Gastrocnemius medialis (tissue), 4 donors: ENCODE results near the gene LPAR3. TPM values are rescaled to one million over a fixed set of nuclear protein-coding genes. Genes with fewer than 3 reads are reported as not detected.

Experiments used
- ATAC-seq, 2 donors: fragments of 150-250 bp; one replicate each; pipeline ENCODE4 v1.9.1; 2016
- DNase-seq, 2 donors: peaks; one replicate each; pipeline ENCODE4 v3.0.0-alpha.2; 2019
- H3K27ac ChIP-seq, 4 donors: fragments of 200-600 bp; sonication (generic); 1 replicate in 1 of 4; 2 replicates in 3 of 4; pipeline ENCODE4 v1.5.1; 2016 to 2018; ENCODE audit warnings: mild to moderate bottlenecking in 2 of 4, moderate library complexity in 1 of 4
- H3K27me3 ChIP-seq, 3 donors: fragments of 200-600 bp; sonication (generic) in 2 of 3; 1 replicate in 1 of 3; 2 replicates in 2 of 3; pipeline versions ENCODE4 v1.5.1 to v1.6.0; 2016 to 2019; ENCODE audit warnings: mild to moderate bottlenecking in 1 of 3, moderate library complexity in 1 of 3
- H3K36me3 ChIP-seq, 2 donors: fragments of 200-600 bp; sonication (generic) in 1 of 2; one replicate each; pipeline ENCODE4 v1.5.1; 2017 to 2018
- H3K4me1 ChIP-seq, 2 donors: fragments of 200-600 bp; sonication (generic) in 1 of 2; one replicate each; pipeline ENCODE4 v1.5.1; 2016 to 2017; ENCODE audit warnings: mild to moderate bottlenecking in 2 of 2
- H3K4me3 ChIP-seq, 4 donors: fragments of 200-600 bp; sonication (generic) in 3 of 4; 1 replicate in 1 of 4; 2 replicates in 3 of 4; pipeline ENCODE4 v1.5.1; 2016 to 2019; ENCODE audit warnings: mild to moderate bottlenecking in 2 of 4
- H3K9me3 ChIP-seq, 3 donors: fragments of 200-600 bp; sonication (generic) in 2 of 3; 1 replicate in 1 of 3; 2 replicates in 2 of 3; pipeline ENCODE4 v1.5.1; 2016 to 2019
- CTCF ChIP-seq, 5 experiments: fragments of 450-650 bp in 3 of 5; fragments of 200-600 bp in 2 of 5; sonication (generic) in 2 of 5; IDR thresholded peaks in 4 of 5; conservative IDR thresholded peaks in 1 of 5; 1 replicate in 4 of 5; 2 replicates in 1 of 5; pipeline ENCODE4 v1.5.1; 2016 to 2019; ENCODE audit warnings: antibody characterized with exemption in 5 of 5, mild to moderate bottlenecking in 3 of 5, moderate library complexity in 3 of 5
- POLR2A ChIP-seq, 2 donors: fragments of 450-650 bp; IDR thresholded peaks; one replicate each; pipeline ENCODE4 v1.6.1; 2017; ENCODE audit warnings: antibody characterized with exemption in 2 of 2, mild to moderate bottlenecking in 2 of 2, moderate library complexity in 2 of 2
- in situ Hi-C, 4 donors: fragments of 200-750 bp; cut with MboI; loops; one replicate each; pipeline versions ENCODE4 v1.15.0 to v1.8.0; 2017; ENCODE audit warnings: low sequenced_read_pairs in 4 of 4
- intact Hi-C: fragments of 100-400 bp; cut with DNase I; formaldehyde crosslinking; loops from one replicate; pipeline ENCODE4 v1.15.1; 2023; ENCODE audit warnings: low total_unique reads
- total RNA-seq, 4 donors: library from RNA; depleted of rRNA; stranded (reverse); fragments of >200 nt; gene quantifications; one replicate each; pipeline versions ENCODE4 v1.1.0 to v1.2.3, GENCODE V29; 2016

The LPAR3 gene
- total RNA-seq, 4 donors from 2014 or later = not detected

- Histone ChIP-seq H3K4me1 (no peaks in the 10 kb centered on the region), H3K9me3 (no peaks in the 10 kb centered on the region), H3K36me3 (no peaks in the 10 kb centered on the region), H3K4me3 (no peak overlapping the region), H3K27me3 (no peaks in the 10 kb centered on the region), H3K27ac (no peak overlapping the region)
- intact Hi-C loops = no loop called here
- TF ChIP-seq POLR2A (IDR thresholded peaks at IDR 0.05) (no peak), CTCF (IDR thresholded peaks at IDR 0.05 in 4 of 5, conservative IDR thresholded peaks at IDR 0.05 in 1 of 5) (no peak)
- in situ Hi-C loops = no loop called here
- no peak for DNase-seq
- no peak for ATAC-seq
These were observed 15.4 kb downstream of the LPAR3 start for GRCh38 chr1:84877592-84877991.

- DNase-seq (no peak), ATAC-seq (no peak)
- intact Hi-C loops (no loop called here), in situ Hi-C loops (no loop called here)
- no peak for TF ChIP-seq CTCF (IDR thresholded peaks at IDR 0.05 in 4 of 5, conservative IDR thresholded peaks at IDR 0.05 in 1 of 5)
- no peak for TF ChIP-seq POLR2A (IDR thresholded peaks at IDR 0.05)
- no peaks in the 10 kb centered on the region for H3K36me3 ChIP-seq
- H3K9me3 ChIP-seq = no peaks in the 10 kb centered on the region
- no peaks in the 10 kb centered on the region for H3K27me3 ChIP-seq
- H3K27ac ChIP-seq = no peak overlapping the region
- no peak overlapping the region for H3K4me3 ChIP-seq
- H3K4me1 ChIP-seq = no peaks in the 10 kb centered on the region
These were observed 16.7 kb downstream of the LPAR3 start for GRCh38 chr1:84876353-84876752.

DNA sequence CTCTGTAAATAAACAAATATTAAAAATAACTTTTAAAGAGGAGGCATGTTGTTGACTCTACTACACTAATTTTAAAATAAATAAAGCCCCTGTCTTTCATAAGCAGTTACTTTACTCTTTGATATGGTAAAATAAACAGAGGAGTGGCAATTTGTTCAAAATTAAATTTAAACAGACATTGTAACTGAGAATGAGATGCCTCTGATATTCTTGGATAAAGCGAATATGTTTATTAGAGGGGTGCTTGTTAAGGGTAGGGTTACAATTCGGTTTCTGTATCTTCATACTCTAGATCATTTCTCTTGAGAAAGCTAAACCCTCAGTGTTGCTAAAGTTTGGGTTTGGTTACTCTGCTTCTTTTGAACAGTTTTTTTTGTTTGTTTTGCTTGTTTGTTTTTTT is 19.6 kb downstream of the LPAR3 start:
- intact Hi-C loops (no loop called here), in situ Hi-C loops (no loop called here)
- Histone ChIP-seq H3K9me3 (no peaks in the 10 kb centered on the region), H3K36me3 (no peaks in the 10 kb centered on the region), H3K4me3 (no peak overlapping the region), H3K4me1 (peaks cover 0 to 3% of the 10 kb centered on the region in 2 donors), H3K27me3 (no peaks in the 10 kb centered on the region), H3K27ac (no peak overlapping the region)
- TF ChIP-seq POLR2A (IDR thresholded peaks at IDR 0.05) (no peak), CTCF (IDR thresholded peaks at IDR 0.05 in 4 of 5, conservative IDR thresholded peaks at IDR 0.05 in 1 of 5) (no peak)
- DNase-seq = no peak
- no peak for ATAC-seq

- no peaks in the 10 kb centered on the region for H3K27me3 ChIP-seq
- no peaks in the 10 kb centered on the region for H3K9me3 ChIP-seq
- no peaks in the 10 kb centered on the region for H3K36me3 ChIP-seq
- in situ Hi-C loops (no loop called here), intact Hi-C loops (no loop called here)
- ATAC-seq (no peak), DNase-seq (no peak)
- H3K27ac ChIP-seq = no peak overlapping the region
- H3K4me1 ChIP-seq = peaks cover 0 to 3% of the 10 kb centered on the region in 2 donors
- TF ChIP-seq POLR2A (IDR thresholded peaks at IDR 0.05) (no peak), CTCF (IDR thresholded peaks at IDR 0.05 in 4 of 5, conservative IDR thresholded peaks at IDR 0.05 in 1 of 5) (no peak)
- H3K4me3 ChIP-seq = no peak overlapping the region
These were observed 20.2 kb downstream of the LPAR3 start for GRCh38 chr1:84872696-84873355.

- in situ Hi-C loops (no loop called here), intact Hi-C loops (no loop called here)
- Histone ChIP-seq H3K4me1 (peaks cover 0 to 3% of the 10 kb centered on the region in 2 donors), H3K27me3 (no peaks in the 10 kb centered on the region), H3K9me3 (no peaks in the 10 kb centered on the region), H3K27ac (no peak overlapping the region), H3K36me3 (no peaks in the 10 kb centered on the region), H3K4me3 (no peak overlapping the region)
- TF ChIP-seq POLR2A (IDR thresholded peaks at IDR 0.05) (no peak), CTCF (IDR thresholded peaks at IDR 0.05 in 4 of 5, conservative IDR thresholded peaks at IDR 0.05 in 1 of 5) (no peak)
- ATAC-seq (no peak), DNase-seq (no peak)
These were observed 21.8 kb downstream of the LPAR3 start for GRCh38 chr1:84871181-84871580.
